Uterus (tissue), 4 donors: ENCODE measurements around the gene PLLP. TPM values are rescaled to one million over a fixed set of nuclear protein-coding genes. Genes with fewer than 3 reads are reported as not detected.
A peak's percentile ranks its signal among the peaks of the same experiment; 100 is the strongest.

Experiments
- DNase-seq, 2 donors: peaks; one replicate each; pipeline ENCODE4 v3.0.0-alpha.2; 2019 to 2020
- H3K27ac ChIP-seq, 2 donors: fragments of 200-600 bp; sonication (generic); 1 replicate in 1 of 2; 2 replicates in 1 of 2; pipeline ENCODE4 v1.5.1; 2016 to 2018
- H3K27me3 ChIP-seq, 2 donors: fragments of 200-600 bp; sonication (generic); one replicate each; pipeline ENCODE4 v1.5.1; 2018 to 2019; ENCODE audit warnings: control low read depth in 1 of 2
- H3K36me3 ChIP-seq, 2 donors: fragments of 200-600 bp; sonication (generic); one replicate each; pipeline ENCODE4 v1.5.1; 2019; ENCODE audit warnings: control low read depth in 1 of 2
- H3K4me1 ChIP-seq, 2 donors: fragments of 200-600 bp; sonication (generic); one replicate each; pipeline ENCODE4 v1.5.1; 2018 to 2019; ENCODE audit warnings: control low read depth in 1 of 2
- H3K4me3 ChIP-seq, 2 donors: fragments of 200-600 bp; sonication (generic); 1 replicate in 1 of 2; 2 replicates in 1 of 2; pipeline ENCODE4 v1.5.1; 2018 to 2019; ENCODE audit warnings: mild to moderate bottlenecking in 1 of 2
- H3K9me3 ChIP-seq, 2 donors: fragments of 200-600 bp; sonication (generic); one replicate each; pipeline ENCODE4 v1.5.1; 2019; ENCODE audit warnings: control low read depth in 1 of 2
- CTCF ChIP-seq, 4 experiments: fragments of 200-600 bp in 2 of 4; fragments of 450-650 bp in 2 of 4; sonication (generic) in 2 of 4; IDR thresholded peaks; one replicate each; pipeline ENCODE4 v1.5.1; 2016 to 2019; ENCODE audit warnings: antibody characterized with exemption in 4 of 4, mild to moderate bottlenecking in 2 of 4, moderate library complexity in 1 of 4
- POLR2A ChIP-seq, 2 donors: fragments of 450-650 bp; IDR thresholded peaks; one replicate each; pipeline ENCODE4 v1.6.1; 2016; ENCODE audit warnings: antibody characterized with exemption in 2 of 2, mild to moderate bottlenecking in 1 of 2, moderate library complexity in 1 of 2
- intact Hi-C: fragments of 100-400 bp; cut with DNase I; formaldehyde crosslinking; loops from one replicate; pipeline ENCODE4 v1.15.1; 2023; ENCODE audit warnings: low total_unique reads
- total RNA-seq, 4 donors: library from RNA; depleted of rRNA in 3 of 4; stranded (reverse); fragments of >200 nt in 3 of 4; gene quantifications; one replicate each; pipeline versions ENCODE4 v1.1.0 to v1.2.4, GENCODE V29; 2014 to 2023
- donor health status: DM: yes; HTN: yes; CAD: no.

PLLP gene
- total RNA-seq, 4 donors from 2014 or later = 2.6 to 19.1 (median 6.2) TPM; not detected in 1

DNA sequence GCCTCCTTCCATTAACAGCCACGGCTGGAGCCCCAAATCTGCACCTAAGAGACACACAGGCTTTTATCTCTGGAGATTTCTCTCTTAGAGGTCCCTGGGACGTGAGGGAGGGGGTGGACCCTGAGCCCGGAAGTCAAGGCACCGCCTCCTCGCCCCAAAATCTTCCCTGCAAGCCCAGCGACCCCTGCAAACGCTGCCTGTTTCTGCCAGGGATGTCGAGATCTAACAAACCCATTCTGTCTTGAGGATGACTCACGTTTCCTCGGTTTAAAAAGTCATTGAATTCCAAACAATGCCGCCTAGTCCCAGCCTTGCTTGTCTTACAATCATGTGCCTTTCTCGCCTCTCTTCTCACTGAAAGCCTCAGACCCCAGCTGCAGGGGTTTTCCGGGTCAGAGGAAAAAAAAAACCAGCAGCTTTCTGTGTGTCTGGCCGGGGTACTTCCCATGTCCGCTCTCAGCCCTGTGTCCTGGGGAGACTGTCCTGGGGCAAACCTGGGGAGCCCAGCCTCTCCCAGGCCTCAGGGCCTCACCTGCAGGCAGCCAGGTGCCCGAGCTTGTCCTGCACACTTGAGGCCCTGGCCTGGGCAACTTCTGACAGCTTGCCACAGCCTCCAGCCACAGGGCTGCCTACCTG, 24.1 kb downstream of the PLLP start:
- Histone ChIP-seq H3K27me3 (no peaks in the 10 kb centered on the region), H3K4me1 (no peaks in the 10 kb centered on the region), H3K4me3 (no peak overlapping the region), H3K27ac (peak overlapping the region; percentile 59 to 70), H3K9me3 (no peaks in the 10 kb centered on the region), H3K36me3 (no peaks in the 10 kb centered on the region)
- intact Hi-C loops = no loop called here
- no peak for DNase-seq
- no peak for TF ChIP-seq CTCF (IDR thresholded peaks at IDR 0.05)
- TF ChIP-seq POLR2A (IDR thresholded peaks at IDR 0.05) = no peak

GRCh38 chr16:57258910-57259475, 25.5 kb downstream of the PLLP start:
- TF ChIP-seq CTCF (IDR thresholded peaks at IDR 0.05) (no peak), POLR2A (IDR thresholded peaks at IDR 0.05) (no peak)
- no peak for DNase-seq

DNA sequence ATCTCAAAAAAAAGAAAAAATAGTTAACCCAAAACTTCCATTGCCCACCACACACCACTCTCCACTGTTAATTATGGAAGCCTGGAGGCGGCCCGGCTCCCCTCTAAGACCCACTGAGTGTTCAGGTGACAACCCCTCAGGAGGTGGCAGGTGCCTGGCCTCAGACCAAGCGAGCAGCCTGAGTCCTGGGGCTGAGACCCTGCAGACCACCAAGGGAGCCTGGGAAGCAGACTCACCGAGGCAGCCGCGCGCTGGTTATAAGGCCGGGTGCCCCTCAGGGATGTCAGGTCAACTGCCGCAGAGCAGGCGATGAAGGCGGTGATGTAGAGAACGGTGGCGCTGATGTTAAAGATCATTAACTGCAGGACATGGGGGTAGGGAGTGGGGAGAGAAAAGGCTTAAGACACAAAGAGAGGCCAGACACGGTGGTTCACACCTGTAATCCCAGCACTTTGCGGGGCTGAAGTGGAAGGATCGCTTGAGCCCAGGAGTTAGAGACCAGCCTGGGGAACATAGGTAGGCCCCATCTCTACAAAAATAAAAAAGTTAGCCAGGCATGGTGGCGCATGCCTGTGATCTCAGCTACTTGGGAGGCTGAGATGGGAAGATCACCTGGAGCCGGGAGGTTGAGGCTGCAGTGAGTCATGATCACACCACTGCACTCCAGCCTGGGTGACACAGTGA, 26.1 kb downstream of the PLLP start:
- TF ChIP-seq POLR2A (IDR thresholded peaks at IDR 0.05) (no peak), CTCF (IDR thresholded peaks at IDR 0.05) (no peak)
- Histone ChIP-seq H3K4me3 (no peak overlapping the region), H3K27ac (no peak overlapping the region), H3K36me3 (no peaks in the 10 kb centered on the region), H3K4me1 (no peaks in the 10 kb centered on the region), H3K27me3 (no peaks in the 10 kb centered on the region), H3K9me3 (no peaks in the 10 kb centered on the region)
- no peak for DNase-seq
- intact Hi-C loops = no loop called here

More at GRCh38 chr16:57258910-57259475, 25.5 kb downstream of the PLLP start:
- Histone ChIP-seq H3K4me3 (no peak overlapping the region), H3K4me1 (no peaks in the 10 kb centered on the region), H3K36me3 (no peaks in the 10 kb centered on the region), H3K27ac (no peak overlapping the region), H3K9me3 (no peaks in the 10 kb centered on the region), H3K27me3 (no peaks in the 10 kb centered on the region)
- intact Hi-C loops = no loop called here

DNA sequence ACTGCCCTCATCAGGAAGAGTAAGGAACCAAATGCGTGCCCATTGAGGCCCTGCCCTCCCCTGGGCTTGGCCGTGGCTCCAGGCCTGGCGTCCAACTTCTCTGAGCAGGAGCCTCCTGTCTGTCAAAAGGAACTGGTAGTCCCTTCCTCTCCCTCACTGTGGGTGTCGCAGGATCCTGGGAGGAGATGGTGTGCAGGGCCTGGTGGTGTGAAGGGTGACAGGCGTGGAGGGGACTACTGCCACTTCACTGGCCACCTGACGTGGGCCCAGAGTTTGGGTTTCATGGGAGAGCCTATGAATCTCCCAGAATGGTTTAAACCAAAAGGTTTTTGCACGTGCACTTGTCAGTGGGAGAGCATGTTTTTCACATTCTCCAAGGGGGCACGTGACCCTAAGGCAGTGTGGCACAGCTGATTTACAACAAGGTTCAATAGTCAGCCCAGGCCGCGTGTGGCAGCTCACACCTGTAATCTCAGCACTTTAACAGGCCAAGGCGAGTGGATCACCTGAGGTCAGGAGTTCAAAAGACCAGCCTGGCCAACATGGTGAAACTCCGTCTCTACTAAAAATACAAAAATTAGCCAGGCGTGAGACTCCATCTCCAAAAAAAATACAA, 26.9 kb downstream of the PLLP start:
- no peak for DNase-seq
- Histone ChIP-seq H3K4me3 (no peak overlapping the region), H3K4me1 (no peaks in the 10 kb centered on the region), H3K9me3 (no peaks in the 10 kb centered on the region), H3K36me3 (no peaks in the 10 kb centered on the region), H3K27ac (no peak overlapping the region), H3K27me3 (no peaks in the 10 kb centered on the region)
- TF ChIP-seq CTCF (IDR thresholded peaks at IDR 0.05) = no peak
- no peak for TF ChIP-seq POLR2A (IDR thresholded peaks at IDR 0.05)
- intact Hi-C loops = no loop called here
